ENCODE measurements around the gene APP. TPM values are rescaled to one million over a fixed set of nuclear protein-coding genes. Genes with fewer than 3 reads are reported as not detected.

Gene APP
- total RNA-seq, 1 experiment from 2014 or later, result 531 TPM

DNA sequence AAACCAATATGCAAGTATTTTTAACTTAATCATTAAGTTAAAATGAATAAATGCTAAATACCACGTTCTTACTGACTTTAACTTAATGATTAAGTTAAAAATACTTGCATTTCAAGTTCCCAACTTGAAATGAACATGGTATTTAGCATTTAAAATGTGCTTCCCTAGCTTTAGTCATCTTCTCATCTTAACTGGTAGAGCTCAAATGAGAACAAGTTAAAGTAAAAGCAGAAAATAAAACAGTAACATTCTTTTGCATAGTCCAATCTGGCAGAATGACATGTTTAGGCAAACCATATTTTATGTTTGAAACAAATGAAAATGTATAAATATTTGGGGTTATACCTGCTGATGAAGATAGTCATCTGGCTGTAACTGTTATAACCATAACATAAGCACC, 186.0 kb downstream of the APP start:
- intact Hi-C loops (cut with micrococcal nuclease; ENCODE audit: unreplicated experiment), result loop anchor here (5.0 to 10.0 kb wide), 2 partner anchors 180 to 503 kb away; no protein-coding TSS in a partner anchor
- POLR2A ChIA-PET (ENCODE audit: low non-redundant PET), result interaction anchor here (0.6 kb wide), 1 partner anchor 422 kb away, joined by 6 read pairs; no protein-coding TSS in a partner anchor
- Histone ChIP-seq H3K27me3 (replicated peaks; ENCODE audit: insufficient read depth, low read depth, low read length, poor library complexity) (no peaks in the 10 kb centered on the region), H3K9me3 (ENCODE audit: low read depth, low read length, poor library complexity, severe bottlenecking) (no peaks in the 10 kb centered on the region), H3K4me3 (ENCODE audit: low read depth, low read length, poor library complexity, severe bottlenecking) (no peak overlapping the region), H3K4me1 (ENCODE audit: insufficient read depth, low read length, poor library complexity, severe bottlenecking) (peaks cover 50% of the 10 kb centered on the region), H3K36me3 (ENCODE audit: insufficient read depth, low read length, poor library complexity, severe bottlenecking) (peaks cover 19% of the 10 kb centered on the region), H3K27ac (ENCODE audit: low read depth, low read length, poor library complexity, severe bottlenecking) (peak overlapping the region; percentile 69)
- no peak for DNase-seq (ENCODE audit: low spot score)
- BruUV-seq (replicated peaks), result no TSS peak
- CTCF ChIA-PET, result no interaction called here
- no peak for TF ChIP-seq EZH2 (IDR thresholded peaks at IDR 0.05; ENCODE audit: borderline replicate concordance, low read depth, low read length, poor library complexity, severe bottlenecking)
- TF ChIP-seq, protein P1, sequence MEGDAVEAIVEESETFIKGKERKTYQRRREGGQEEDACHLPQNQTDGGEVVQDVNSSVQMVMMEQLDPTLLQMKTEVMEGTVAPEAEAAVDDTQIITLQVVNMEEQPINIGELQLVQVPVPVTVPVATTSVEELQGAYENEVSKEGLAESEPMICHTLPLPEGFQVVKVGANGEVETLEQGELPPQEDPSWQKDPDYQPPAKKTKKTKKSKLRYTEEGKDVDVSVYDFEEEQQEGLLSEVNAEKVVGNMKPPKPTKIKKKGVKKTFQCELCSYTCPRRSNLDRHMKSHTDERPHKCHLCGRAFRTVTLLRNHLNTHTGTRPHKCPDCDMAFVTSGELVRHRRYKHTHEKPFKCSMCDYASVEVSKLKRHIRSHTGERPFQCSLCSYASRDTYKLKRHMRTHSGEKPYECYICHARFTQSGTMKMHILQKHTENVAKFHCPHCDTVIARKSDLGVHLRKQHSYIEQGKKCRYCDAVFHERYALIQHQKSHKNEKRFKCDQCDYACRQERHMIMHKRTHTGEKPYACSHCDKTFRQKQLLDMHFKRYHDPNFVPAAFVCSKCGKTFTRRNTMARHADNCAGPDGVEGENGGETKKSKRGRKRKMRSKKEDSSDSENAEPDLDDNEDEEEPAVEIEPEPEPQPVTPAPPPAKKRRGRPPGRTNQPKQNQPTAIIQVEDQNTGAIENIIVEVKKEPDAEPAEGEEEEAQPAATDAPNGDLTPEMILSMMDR (conservative IDR thresholded peaks at IDR 0.05; ENCODE audit: low read depth, low read length), result no peak

GRCh38 chr21:25983745-25984144, 186.8 kb downstream of the APP start:
- peaks cover 50% of the 10 kb centered on the region for H3K4me1 ChIP-seq (ENCODE audit: insufficient read depth, low read length, poor library complexity, severe bottlenecking)
- no TSS peak for BruUV-seq (replicated peaks)
- no peak for TF ChIP-seq EZH2 (IDR thresholded peaks at IDR 0.05; ENCODE audit: borderline replicate concordance, low read depth, low read length, poor library complexity, severe bottlenecking)
- TF ChIP-seq, protein P1 (conservative IDR thresholded peaks at IDR 0.05; ENCODE audit: low read depth, low read length), result no peak
- intact Hi-C loops (cut with micrococcal nuclease; ENCODE audit: unreplicated experiment), result loop anchor here (5.0 to 10.0 kb wide), 2 partner anchors 181 to 504 kb away; no protein-coding TSS in a partner anchor
- H3K4me3 ChIP-seq (ENCODE audit: low read depth, low read length, poor library complexity, severe bottlenecking), result peak overlapping the region; percentile 18
- DNase-seq (ENCODE audit: low spot score), result peak; percentile 94
- H3K27ac ChIP-seq (ENCODE audit: low read depth, low read length, poor library complexity, severe bottlenecking), result peak overlapping the region; percentile 69
- H3K36me3 ChIP-seq (ENCODE audit: insufficient read depth, low read length, poor library complexity, severe bottlenecking), result peaks cover 19% of the 10 kb centered on the region
- no peaks in the 10 kb centered on the region for H3K9me3 ChIP-seq (ENCODE audit: low read depth, low read length, poor library complexity, severe bottlenecking)
- ChIA-PET POLR2A (ENCODE audit: low non-redundant PET) (interaction anchor here (0.6 kb wide), 2 partner anchors 422 to 739 kb away, joined by 3 to 6 read pairs; no protein-coding TSS in a partner anchor), CTCF (no interaction called here)
- H3K27me3 ChIP-seq (replicated peaks; ENCODE audit: insufficient read depth, low read depth, low read length, poor library complexity), result no peaks in the 10 kb centered on the region

GRCh38 chr21:25980710-25981109, 189.9 kb downstream of the APP start:
- POLR2A ChIA-PET (ENCODE audit: low non-redundant PET), result no interaction called here
- DNase-seq (ENCODE audit: low spot score), result no peak
- TF ChIP-seq, protein P1 (conservative IDR thresholded peaks at IDR 0.05; ENCODE audit: low read depth, low read length), result no peak
- no peaks in the 10 kb centered on the region for H3K27me3 ChIP-seq (replicated peaks; ENCODE audit: insufficient read depth, low read depth, low read length, poor library complexity)
- BruUV-seq (replicated peaks), result no TSS peak
- peaks cover 40% of the 10 kb centered on the region for H3K36me3 ChIP-seq (ENCODE audit: insufficient read depth, low read length, poor library complexity, severe bottlenecking)
- no peak overlapping the region for H3K4me3 ChIP-seq (ENCODE audit: low read depth, low read length, poor library complexity, severe bottlenecking)
- no peaks in the 10 kb centered on the region for H3K9me3 ChIP-seq (ENCODE audit: low read depth, low read length, poor library complexity, severe bottlenecking)
- peaks cover 50% of the 10 kb centered on the region for H3K4me1 ChIP-seq (ENCODE audit: insufficient read depth, low read length, poor library complexity, severe bottlenecking)
- intact Hi-C loops (cut with micrococcal nuclease; ENCODE audit: unreplicated experiment), result loop anchor here (5.0 to 10.0 kb wide), 2 partner anchors 184 to 507 kb away; no protein-coding TSS in a partner anchor
- no peak overlapping the region for H3K27ac ChIP-seq (ENCODE audit: low read depth, low read length, poor library complexity, severe bottlenecking)
- CTCF ChIA-PET, result no interaction called here

Data from A673 (cell line).